Measurements from ENCODE around the gene WDFY1. TPM values are rescaled to one million over a fixed set of nuclear protein-coding genes. Genes with fewer than 3 reads are reported as not detected.
A peak's percentile ranks its signal among the peaks of the same experiment; 100 is the strongest.

The WDFY1 gene
- total RNA-seq, 1 experiment from 2014 or later, result 66.0 TPM

- no peak for TF ChIP-seq RELA (CRISPR knock-in tag; IDR thresholded peaks at IDR 0.05; ENCODE audit: borderline replicate concordance)
These were observed 110.7 kb downstream of the WDFY1 start (continued) for GRCh38 chr2:223834431-223834830.

- POLR2A ChIA-PET, result no interaction called here
- TF ChIP-seq MXD4 (CRISPR knock-in tag; IDR thresholded peaks at IDR 0.05; ENCODE audit: borderline replicate concordance) (no peak), MYBL2 (CRISPR knock-in tag; IDR thresholded peaks at IDR 0.05) (no peak), USF1 (CRISPR knock-in tag; IDR thresholded peaks at IDR 0.05) (no peak), SMAD4 (CRISPR knock-in tag; IDR thresholded peaks at IDR 0.05) (no peak), ZNF532 (CRISPR knock-in tag; IDR thresholded peaks at IDR 0.05; ENCODE audit: borderline replicate concordance) (no peak), TEAD1 (CRISPR knock-in tag; IDR thresholded peaks at IDR 0.05) (no peak), NFE2L1 (CRISPR knock-in tag; IDR thresholded peaks at IDR 0.05) (no peak), IRF1 (CRISPR knock-in tag; IDR thresholded peaks at IDR 0.05) (no peak), ZNF138 (CRISPR knock-in tag; conservative IDR thresholded peaks at IDR 0.05) (no peak)
- H3K27me3 Mint-ChIP-seq (ENCODE audit: low read depth), result no peaks in the 10 kb centered on the region
- no peak overlapping the region for H3K4me3 Mint-ChIP-seq
- CTCF ChIA-PET, result interaction anchor here (0.6 kb wide), 1 partner anchor 54 kb away, joined by 4 read pairs; no protein-coding TSS in a partner anchor
- no peaks in the 10 kb centered on the region; the same call in 1 of the 2 replicates for H3K36me3 Mint-ChIP-seq
- no peaks in the 10 kb centered on the region for H3K9me3 Mint-ChIP-seq
- DNase-seq (ENCODE audit: low spot score), result no peak
- no peak for ATAC-seq
- peaks cover 38% of the 10 kb centered on the region for H3K4me1 Mint-ChIP-seq
- peak overlapping the region; percentile 79; the same call in 1 of the 2 replicates for H3K27ac Mint-ChIP-seq
These were observed 112.8 kb downstream of the WDFY1 start for GRCh38 chr2:223832241-223832903.

- no peak for ATAC-seq
- no peak overlapping the region for H3K4me3 Mint-ChIP-seq
- no peak for TF ChIP-seq JUN (CRISPR knock-in tag; IDR thresholded peaks at IDR 0.05)
- TF ChIP-seq ZNF512 (CRISPR knock-in tag; IDR thresholded peaks at IDR 0.05; ENCODE audit: borderline replicate concordance), result no peak
- H3K27ac Mint-ChIP-seq, result no peak overlapping the region
- H3K27me3 Mint-ChIP-seq (ENCODE audit: low read depth), result no peaks in the 10 kb centered on the region
- peaks cover 22% of the 10 kb centered on the region for H3K4me1 Mint-ChIP-seq
- no peak for DNase-seq (ENCODE audit: low spot score)
- ChIA-PET POLR2A (no interaction called here), CTCF (no interaction called here)
- H3K9me3 Mint-ChIP-seq, result no peaks in the 10 kb centered on the region
- no peaks in the 10 kb centered on the region; the same call in 1 of the 2 replicates for H3K36me3 Mint-ChIP-seq
These were observed 116.0 kb downstream of the WDFY1 start for GRCh38 chr2:223829128-223829527.

GRCh38 chr2:223828314-223828713 lies 116.8 kb downstream of the WDFY1 start:
- peaks cover 19% of the 10 kb centered on the region for H3K4me1 Mint-ChIP-seq
- CTCF ChIA-PET, result no interaction called here
- no peaks in the 10 kb centered on the region for H3K27me3 Mint-ChIP-seq (ENCODE audit: low read depth)
- no peaks in the 10 kb centered on the region; the same call in 1 of the 2 replicates for H3K36me3 Mint-ChIP-seq
- DNase-seq (ENCODE audit: low spot score), result no peak
- H3K9me3 Mint-ChIP-seq, result no peaks in the 10 kb centered on the region
- POLR2A ChIA-PET, result no interaction called here
- H3K4me3 Mint-ChIP-seq, result no peak overlapping the region
- no peak overlapping the region for H3K27ac Mint-ChIP-seq
- ATAC-seq, result no peak
- no peak for TF ChIP-seq ATF6 (CRISPR knock-in tag; IDR thresholded peaks at IDR 0.05)
- no peak for TF ChIP-seq AR (CRISPR knock-in tag; IDR thresholded peaks at IDR 0.05)
